HepG2 (cell line): ENCODE measurements around the gene C6orf58. TPM values are rescaled to one million over a fixed set of nuclear protein-coding genes. Genes with fewer than 3 reads are reported as not detected.

Source experiments
- ATAC-seq: fragments of 200-7000 bp; cut with Tn5 transposase; 3 replicates; pipeline ENCODE4 v1.9.1; 2020; ENCODE audit warnings: mild to moderate bottlenecking, moderate library complexity
- BruUV-seq: library from RNA; stranded (reverse); fragments of 400-500 nt; replicated peaks from 2 replicates; lab custom pipeline; 2021; lab: Mats Ljungman, UMichigan
- CTCF ChIA-PET: fragments of 300-600 bp; formaldehyde crosslinking; extraction: SDS; loops from one replicate; lab custom pipeline; 2021; ENCODE audit warnings: low total read pairs, inconsistent platforms, low intra/inter-chr PET ratio; lab: Yijun Ruan, JAX
- POLR2A ChIA-PET: fragments of 350-600 bp; sonication (Branson Sonifier 250); formaldehyde crosslinking; loops from one replicate; lab custom pipeline; 2020; ENCODE audit warnings: antibody characterized with exemption, inconsistent platforms; lab: Yijun Ruan, JAX
- DNase-seq: peaks from one replicate; pipeline ENCODE4 v3.0.0-alpha.2; 2015; ENCODE audit warnings: low spot score
- FAIRE-seq: peaks from 3 replicates; lab custom pipeline; 2011; peaks lifted over from hg19 to GRCh38; lab: Jason Lieb, UNC
- H2AFZ ChIP-seq: one replicate; pipeline ENCODE4 v1.6.1; 2011; ENCODE audit warnings: low read length, inconsistent platforms
- H3K27ac ChIP-seq: fragments of 300-600 bp; 3 replicates; pipeline ENCODE4 v1.8.0; 2011; ENCODE audit warnings: mixed run types, mild to moderate bottlenecking, mixed read lengths, low read length, inconsistent platforms; ENCODE audit not compliant: insufficient read depth; ENCODE audit errors: extremely low read length
- H3K27me3 ChIP-seq, 2 experiments: fragments of 200-600 bp in 1 of 2; 2 replicates in 1 of 2; 3 replicates in 1 of 2; pipeline versions ENCODE4 v1.6.0 to v1.8.0; 2011; ENCODE audit warnings: low read length in 2 of 2, mild to moderate bottlenecking in 2 of 2, moderate library complexity in 2 of 2, inconsistent platforms in 1 of 2; ENCODE audit not compliant: insufficient read depth in 2 of 2, control insufficient read depth in 1 of 2
- H3K36me3 ChIP-seq, 2 experiments: fragments of 200-600 bp in 1 of 2; replicated peaks in 1 of 2; 2 replicates in 1 of 2; 3 replicates in 1 of 2; pipeline versions ENCODE4 v1.5.1 to v1.8.0; 2011; ENCODE audit warnings: low read length in 2 of 2, inconsistent platforms in 1 of 2; ENCODE audit not compliant: insufficient read depth in 2 of 2, control insufficient read depth in 1 of 2
- H3K4me1 ChIP-seq: 2 replicates; pipeline ENCODE4 v1.5.1; 2012; ENCODE audit warnings: low read length, inconsistent platforms; ENCODE audit not compliant: insufficient read depth
- H3K4me2 ChIP-seq: 2 replicates; pipeline ENCODE4 v1.6.0; 2011; ENCODE audit warnings: low read depth, low read length, inconsistent platforms
- H3K4me3 ChIP-seq, 3 experiments: fragments of 200-600 bp in 1 of 3; sonication (generic), shearing (Covaris generic) in 1 of 3; replicated peaks in 1 of 3; 2 replicates each; pipeline ENCODE4 v1.5.1; 2011 to 2016; ENCODE audit warnings: low read length in 3 of 3, inconsistent platforms in 2 of 3, low read depth in 2 of 3, mild to moderate bottlenecking in 2 of 3, control low read depth in 1 of 3, mixed read lengths in 1 of 3; ENCODE audit not compliant: insufficient read depth in 1 of 3
- H3K79me2 ChIP-seq: one replicate; pipeline ENCODE4 v1.6.1; 2011; ENCODE audit warnings: low read length, inconsistent platforms; ENCODE audit not compliant: insufficient read depth
- H3K9ac ChIP-seq: 2 replicates; pipeline ENCODE4 v1.6.0; 2011; ENCODE audit warnings: mild to moderate bottlenecking, low read depth, low read length, inconsistent platforms; ENCODE audit not compliant: insufficient read depth
- H3K9me3 ChIP-seq: 2 replicates; pipeline ENCODE4 v1.5.1; 2012; ENCODE audit warnings: mild to moderate bottlenecking, low read length
- H4K20me1 ChIP-seq: 2 replicates; pipeline ENCODE4 v1.6.0; 2011; ENCODE audit warnings: inconsistent platforms, mild to moderate bottlenecking, low read length, moderate library complexity; ENCODE audit not compliant: insufficient read depth
- ATF7 ChIP-seq, 2 experiments: fragments of 450-650 bp in 1 of 2; sonication (generic) in 1 of 2; formaldehyde crosslinking in 1 of 2; IDR thresholded peaks; 2 replicates each; pipeline versions ENCODE4 v1.4.0 to v1.6.1; 2016 to 2020; ENCODE audit warnings: antibody characterized with exemption in 1 of 2, mild to moderate bottlenecking in 1 of 2, missing genetic modification reagents in 1 of 2
- CEBPB ChIP-seq: IDR thresholded peaks from 2 replicates; pipeline ENCODE4 v1.6.1; 2011; ENCODE audit warnings: low read depth, low read length, improper control_type of control experiment, borderline replicate concordance
- KLF13 ChIP-seq: sonication (generic); formaldehyde crosslinking; IDR thresholded peaks from 2 replicates; pipeline ENCODE4 v1.4.0; 2020; ENCODE audit warnings: mild to moderate bottlenecking, missing genetic modification reagents
- NR2C2 ChIP-seq: sonication (generic); formaldehyde crosslinking; IDR thresholded peaks from 2 replicates; pipeline ENCODE4 v1.4.0; 2020; ENCODE audit warnings: missing genetic modification reagents, mild to moderate bottlenecking, moderate library complexity, borderline replicate concordance
- PHB2 ChIP-seq: fragments of 450-650 bp; IDR thresholded peaks from 2 replicates; pipeline ENCODE4 v1.6.1; 2018; ENCODE audit not compliant: partially characterized antibody
- PPARG ChIP-seq: conservative IDR thresholded peaks from 2 replicates; pipeline ENCODE4 v1.6.1; 2016; ENCODE audit warnings: missing biosample characterization, missing genetic modification reagents
- SKIL ChIP-seq: sonication (generic); formaldehyde crosslinking; IDR thresholded peaks from 2 replicates; pipeline ENCODE4 v1.8.0; 2022; ENCODE audit warnings: missing genetic modification reagents, mild to moderate bottlenecking, moderate library complexity, borderline replicate concordance
- SMAD1 ChIP-seq: sonication (generic); formaldehyde crosslinking; IDR thresholded peaks from 2 replicates; pipeline ENCODE4 v1.4.0; 2020; ENCODE audit warnings: missing genetic modification reagents, low read depth, mild to moderate bottlenecking, borderline replicate concordance
- SOX6 ChIP-seq, 2 experiments: fragments of 450-650 bp in 1 of 2; sonication (generic) in 1 of 2; formaldehyde crosslinking in 1 of 2; IDR thresholded peaks; 2 replicates each; pipeline versions ENCODE4 v1.4.0 to v1.6.1; 2017 to 2020; ENCODE audit warnings: antibody characterized with exemption in 1 of 2, mild to moderate bottlenecking in 1 of 2, missing genetic modification reagents in 1 of 2
- ZBTB34 ChIP-seq: sonication (generic); formaldehyde crosslinking; IDR thresholded peaks from 2 replicates; pipeline ENCODE4 v1.8.0; 2022; ENCODE audit warnings: mild to moderate bottlenecking, missing genetic modification reagents
- WGBS: methylation state at CpG from one replicate; pipeline ENCODE4 v1.1.6; 2017; ENCODE audit warnings: low lambda C conversion rate; 5-methylcytosine and 5-hydroxymethylcytosine counted together
- in situ Hi-C: cut with HindIII; loops from 2 replicates; pipeline ENCODE4 v1.10.0; 2017; ENCODE audit warnings: low pct_unique_long_range_greater_than_20kb; ENCODE audit not compliant: extremely low pct_ligation_motif_present
- intact Hi-C: fragments of 100-400 bp; cut with micrococcal nuclease; formaldehyde crosslinking; loops from one replicate; pipeline ENCODE4 v1.10.0; 2022; ENCODE audit not compliant: unreplicated experiment
- polyA plus RNA-seq, 8 experiments: library from polyadenylated mRNA; depleted of rRNA in 3 of 8; stranded (reverse) in 7 of 8; unstranded in 1 of 8; fragments of >200 nt; fragmentation: Illumina TruSeq in 4 of 8; extraction: Trizol in 4 of 8; gene quantifications; 2 replicates each; pipeline versions ENCODE4 v1.2.1 to v1.2.3, GENCODE V29; 2011 to 2016; ENCODE audit warnings: low read depth in 4 of 8, missing spikeins in 1 of 8, mixed read lengths in 1 of 8; ENCODE audit not compliant: insufficient read depth in 1 of 8
- total RNA-seq, 5 experiments: library from RNA; depleted of rRNA; stranded (reverse); fragments of >200 nt; fragmentation: Illumina TruSeq; extraction: Trizol; gene quantifications; 2 replicates each; pipeline ENCODE4 v1.2.3, GENCODE V29; 2016; ENCODE audit warnings: low read depth in 1 of 5

Gene C6orf58
- total and polyA plus RNA-seq, 2 of the 13 experiments (the other 11 are each of a cell fraction or from before 2014, with no cell fraction given): not detected

DNA sequence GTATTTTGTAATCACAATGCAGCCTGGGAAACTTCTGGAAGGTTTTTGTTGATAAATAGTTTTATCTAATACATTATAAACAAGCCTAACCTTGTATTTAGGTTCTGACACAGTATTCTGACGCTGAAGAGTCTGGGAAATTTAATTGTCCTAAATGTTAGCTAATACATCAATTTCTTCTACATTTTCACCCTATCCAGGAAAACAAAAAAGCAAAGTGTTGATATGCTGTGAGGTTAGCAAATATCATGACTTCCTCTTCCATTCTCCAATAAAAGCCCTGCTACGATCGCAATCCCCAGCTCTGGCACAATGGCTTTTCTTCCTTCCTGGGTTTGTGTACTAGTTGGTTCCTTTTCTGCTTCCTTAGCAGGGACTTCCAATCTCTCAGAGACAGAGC is at the start of gene C6orf58 (continued):
- TF ChIP-seq SKIL (CRISPR knock-in tag): no peak
- TF ChIP-seq ZBTB34: no peak
- TF ChIP-seq, all 625 proteins: peak for 0

GRCh38 chr6:127533011-127533410 is 44.0 kb upstream of the C6orf58 start:
- Histone ChIP-seq H3K27me3 (0 out of 5 replicates have a peak, but pooled peaks cover under 1 to 1% of the 10 kb centered on the region in 2 experiments), H3K27ac (no peak overlapping the region), H3K9me3 (no peaks in the 10 kb centered on the region), H3K9ac (no peak overlapping the region), H3K4me2 (no peak overlapping the region)
- intact Hi-C loops: no loop called here
- no peak for ATAC-seq
- POLR2A ChIA-PET: no interaction called here
- TF ChIP-seq PHB2 (no peak), NR2C2 (no peak), SMAD1 (CRISPR knock-in tag) (no peak), KLF13 (no peak), CEBPB (peak; percentile 83), PPARG (no peak), ATF7 (IDR thresholded peaks at IDR 0.05) (no peak), ATF7 (CRISPR knock-in tag; IDR thresholded peaks at IDR 0.05) (no peak), SOX6 (IDR thresholded peaks at IDR 0.05) (no peak), SOX6 (CRISPR knock-in tag; IDR thresholded peaks at IDR 0.05) (no peak)
- TF ChIP-seq, all 625 proteins: peak for 1
- H3K4me3 ChIP-seq: no peak overlapping the region
- CTCF ChIA-PET: no interaction called here
- WGBS: 59% methylated on average over 1 of the region's 1 CpG
- no peaks in the 10 kb centered on the region for H3K4me1 ChIP-seq
- H3K79me2 ChIP-seq: no peaks in the 10 kb centered on the region
- in situ Hi-C loops: no loop called here
- H4K20me1 ChIP-seq: no peaks in the 10 kb centered on the region
- FAIRE-seq (no peak), DNase-seq (no peak)
- BruUV-seq: no TSS peak
- no peak overlapping the region for H2AFZ ChIP-seq
- no peaks in the 10 kb centered on the region for H3K36me3 ChIP-seq
